HG02981 (cell line): Measurements from ENCODE around the gene ZNF200.
"Not testable (repeated sequence)": the region's sequence is repeated elsewhere in the genome, so short reads cannot be mapped to it uniquely, and the experiment has no call there.

ENCODE experiments used
- ATAC-seq: cut with Tn5 transposase; IDR thresholded peaks from one replicate; pipeline ENCODE4 v1.9.1; 2021; ENCODE audit warnings: mild to moderate bottlenecking, moderate library complexity; ENCODE audit not compliant: unreplicated experiment

The ZNF200 gene

DNA sequence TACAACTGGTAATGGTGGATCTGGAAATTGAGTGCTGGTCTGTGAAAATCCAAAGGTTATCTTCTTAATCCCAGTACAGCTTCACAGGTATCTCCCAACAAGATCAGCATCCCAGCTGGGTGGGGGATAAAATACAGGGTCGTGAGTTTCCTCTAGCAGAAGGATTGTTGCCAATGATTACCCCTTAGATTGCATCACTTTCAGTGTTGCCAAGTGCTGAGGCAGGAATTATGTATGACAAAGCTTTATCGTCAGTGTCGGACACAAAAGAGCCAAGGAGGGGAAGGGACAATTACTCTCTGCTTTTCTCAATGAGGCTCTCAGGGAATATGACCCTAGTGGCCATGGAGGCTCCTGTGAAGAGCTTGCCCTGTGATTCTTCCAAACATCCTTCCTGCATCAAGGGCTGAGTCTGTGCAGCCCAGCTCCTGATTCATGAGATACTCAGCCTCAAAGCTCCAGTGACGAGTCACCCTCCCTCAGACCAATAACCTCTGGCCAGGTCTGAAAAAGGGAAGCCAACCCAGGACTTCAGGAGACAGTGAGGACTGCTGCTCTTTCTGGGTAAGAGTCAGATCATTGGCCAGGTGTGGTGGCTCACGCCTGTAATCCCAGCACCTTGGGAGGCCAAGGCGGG lies 31.9 kb downstream of the ZNF200 start:
- ATAC-seq, result no peak

DNA sequence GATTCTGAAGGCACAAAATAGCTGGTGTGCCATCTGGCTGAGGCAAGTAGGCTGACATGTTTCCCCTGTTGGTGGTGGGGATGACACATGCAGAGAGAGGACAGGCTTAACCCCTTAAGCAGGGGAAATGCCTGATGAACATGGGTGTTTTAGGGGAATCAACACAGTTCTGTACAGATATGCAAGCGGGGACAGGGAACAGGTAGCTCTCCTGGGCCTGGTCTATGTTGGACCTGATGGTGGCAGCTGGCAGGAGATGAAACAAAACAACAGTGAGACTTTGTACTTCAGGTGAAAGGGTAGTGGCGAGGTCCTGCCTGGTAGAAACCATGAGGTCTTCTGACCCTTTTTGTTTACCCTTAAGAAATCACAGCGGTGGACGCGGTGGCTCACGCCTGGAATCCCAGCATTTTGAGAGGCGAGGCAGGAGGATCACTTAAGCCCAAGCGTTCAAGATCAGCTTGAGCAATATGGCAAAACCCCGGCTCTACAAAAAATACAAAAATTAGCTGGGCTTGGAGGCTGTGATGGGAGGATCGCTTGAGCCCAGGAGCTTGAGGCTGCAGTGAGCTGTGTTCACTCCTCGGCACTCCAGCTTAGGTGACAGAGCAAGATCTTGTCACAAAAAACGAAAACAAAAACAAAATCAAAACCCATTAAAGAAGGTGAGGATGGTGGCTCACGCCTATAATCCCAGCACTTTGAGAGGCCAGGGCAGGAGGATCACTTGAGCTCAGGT lies 36.5 kb downstream of the ZNF200 start:
- no peak for ATAC-seq

DNA sequence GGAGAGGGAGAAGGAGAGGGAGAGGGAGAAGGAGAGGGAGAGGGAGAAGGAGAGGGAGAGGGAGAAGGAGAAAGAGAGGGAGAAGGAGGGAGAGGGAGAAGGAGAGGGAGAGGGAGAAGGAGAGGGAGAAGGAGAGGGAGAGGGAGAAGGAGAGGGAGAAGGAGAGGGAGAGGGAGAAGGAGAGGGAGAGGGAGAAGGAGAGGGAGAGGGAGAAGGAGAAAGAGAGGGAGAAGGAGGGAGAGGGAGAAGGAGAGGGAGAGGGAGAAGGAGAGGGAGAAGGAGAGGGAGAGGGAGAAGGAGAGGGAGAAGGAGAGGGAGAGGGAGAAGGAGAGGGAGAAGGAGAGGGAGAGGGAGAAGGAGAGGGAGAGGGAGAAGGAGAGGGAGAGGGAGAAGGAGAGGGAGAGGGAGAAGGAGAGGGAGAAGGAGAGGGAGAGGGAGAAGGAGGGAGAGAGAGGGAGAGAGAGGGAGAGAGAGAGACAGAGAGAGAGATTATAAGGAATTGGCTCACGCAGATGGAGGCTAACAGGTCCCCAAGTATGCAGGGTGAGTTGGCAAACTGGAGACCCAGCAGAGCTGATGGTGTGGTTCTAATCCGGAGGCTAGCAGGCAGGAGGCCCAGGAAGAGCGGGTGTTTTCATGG lies 37.1 kb downstream of the ZNF200 start:
- ATAC-seq, result not testable (repeated sequence)

DNA sequence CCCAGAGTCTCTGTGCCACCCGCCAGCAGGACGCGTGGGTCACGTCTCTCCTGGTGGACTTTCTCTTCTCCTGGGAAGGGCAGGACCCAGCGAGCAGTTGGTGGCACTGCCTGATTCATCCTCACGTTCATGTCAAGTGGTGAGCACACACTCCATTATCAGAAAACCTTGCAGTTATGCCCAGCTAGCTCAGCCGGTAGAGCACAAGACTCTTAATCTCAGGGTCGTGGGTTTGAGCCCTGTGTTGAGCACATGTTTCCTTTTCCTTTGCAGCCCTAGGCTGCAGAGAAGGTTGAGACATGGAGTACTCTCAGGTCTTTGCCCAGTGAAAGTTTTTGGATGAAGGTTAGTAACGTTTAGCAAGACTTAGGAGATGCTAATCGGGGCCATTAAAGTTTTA lies 39.0 kb downstream of the ZNF200 start:
- ATAC-seq, result no peak

DNA sequence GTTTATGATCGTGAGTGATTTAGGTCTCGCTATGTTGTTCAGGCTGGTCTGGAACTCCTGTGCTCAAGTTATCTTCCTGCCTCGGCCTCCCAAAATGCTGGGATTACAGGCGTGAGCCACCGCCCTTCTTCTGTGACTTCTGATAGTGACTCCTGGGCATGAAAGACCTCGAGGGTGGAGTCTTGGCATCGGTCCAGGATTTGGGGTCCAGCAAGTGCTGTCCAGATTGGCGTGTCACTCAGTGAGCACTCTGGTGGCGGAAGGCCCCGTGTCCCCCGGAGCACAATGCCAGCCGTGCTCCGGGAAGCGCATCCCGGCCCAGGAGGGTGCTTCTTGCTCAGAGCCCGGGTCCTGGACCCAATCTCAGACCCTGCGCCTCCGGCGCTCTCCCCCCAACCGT lies 40.2 kb downstream of the ZNF200 start:
- no peak for ATAC-seq

DNA sequence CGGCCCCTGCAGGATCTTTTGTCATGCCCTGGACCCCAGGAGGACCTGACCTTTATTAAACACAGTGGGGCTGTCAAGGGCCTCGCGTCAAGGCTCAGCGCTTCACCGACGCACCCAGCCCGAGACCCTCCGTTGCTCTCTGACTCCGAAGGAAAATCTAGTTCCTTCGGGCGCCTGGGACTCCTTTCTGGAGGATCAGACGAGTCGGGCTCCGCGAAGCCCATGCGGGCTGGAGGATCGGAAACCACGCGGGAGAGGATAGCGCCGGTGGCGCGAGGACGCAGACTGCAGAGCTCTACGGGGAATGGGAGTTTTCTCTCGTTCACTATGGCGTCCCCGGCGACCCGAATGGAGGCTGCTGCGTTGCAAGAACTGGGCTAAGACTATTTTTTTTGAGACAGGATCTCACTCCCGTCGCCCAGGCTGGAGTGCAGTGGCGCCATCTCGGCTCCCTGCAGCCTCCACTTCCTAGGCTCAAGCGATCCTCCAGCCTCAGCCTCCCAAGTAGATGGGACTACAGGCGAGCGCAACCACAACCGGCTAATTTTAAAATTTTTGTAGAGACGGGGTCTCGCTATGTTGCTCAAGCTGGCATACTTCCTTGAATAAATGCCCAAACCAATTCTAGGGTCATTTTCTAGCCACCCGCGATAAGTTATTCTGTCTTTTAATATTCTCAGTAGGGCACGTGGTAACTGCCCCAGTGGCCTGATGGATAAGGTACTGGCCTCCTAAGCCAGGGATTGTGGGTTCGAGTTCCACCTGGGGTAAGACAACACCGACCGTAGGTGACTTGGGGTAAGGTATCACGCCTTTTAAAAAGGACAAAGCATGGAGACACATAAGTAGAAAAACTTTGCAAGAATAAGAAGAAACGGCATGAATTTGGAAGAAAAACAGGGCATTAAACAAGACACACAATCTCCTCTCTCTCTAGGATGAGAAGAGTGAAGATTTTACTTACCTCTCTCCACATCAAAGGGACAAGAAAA lies 41.4 kb downstream of the ZNF200 start:
- no peak for ATAC-seq

DNA sequence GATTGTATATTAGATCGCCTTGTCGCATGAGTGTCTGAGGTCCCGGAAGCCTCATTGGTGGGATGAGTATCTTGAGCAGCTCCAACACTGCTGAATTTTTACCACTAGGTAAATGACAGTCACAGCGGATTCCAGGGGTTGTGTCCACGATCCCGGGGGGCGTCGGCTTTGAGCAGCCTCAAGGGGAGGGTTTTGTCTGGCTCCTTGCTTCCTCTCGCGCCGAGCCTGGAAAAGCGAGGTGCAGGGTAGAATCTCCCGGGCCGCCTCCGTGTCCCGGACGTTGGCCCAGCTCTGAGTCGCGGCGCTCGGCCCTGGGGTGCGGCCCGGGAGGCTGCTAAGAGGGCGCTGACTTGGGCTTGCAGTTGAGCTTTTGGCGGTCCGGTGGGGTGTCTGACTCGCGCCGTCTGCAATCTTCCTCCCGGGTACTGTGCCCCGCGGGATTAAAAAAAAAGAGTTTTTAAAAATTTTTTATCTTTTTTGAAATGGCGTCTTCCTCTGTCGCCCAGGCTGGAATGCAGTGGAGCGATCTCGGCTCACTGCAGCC lies 42.4 kb downstream of the ZNF200 start:
- ATAC-seq, result no peak

DNA sequence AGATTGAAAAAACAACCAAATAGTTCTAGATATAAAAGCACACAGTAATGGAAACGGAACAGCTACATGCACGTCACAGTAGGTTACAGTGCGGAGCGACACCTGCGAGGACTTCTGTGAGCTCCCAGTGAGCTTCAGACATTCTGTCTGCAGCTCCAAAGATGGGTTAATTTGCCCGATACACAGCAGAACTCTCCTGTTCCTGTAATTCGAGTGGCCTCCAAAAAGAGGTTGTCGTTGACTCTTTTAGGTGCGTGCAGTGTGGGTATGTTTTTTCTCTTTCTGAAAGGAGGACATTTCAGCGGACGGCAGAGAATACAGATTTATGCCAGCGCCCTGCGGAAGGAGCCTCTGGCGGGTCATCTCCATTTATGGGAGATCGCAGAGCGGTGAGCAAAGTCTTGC lies 44.0 kb downstream of the ZNF200 start:
- ATAC-seq, result no peak

DNA sequence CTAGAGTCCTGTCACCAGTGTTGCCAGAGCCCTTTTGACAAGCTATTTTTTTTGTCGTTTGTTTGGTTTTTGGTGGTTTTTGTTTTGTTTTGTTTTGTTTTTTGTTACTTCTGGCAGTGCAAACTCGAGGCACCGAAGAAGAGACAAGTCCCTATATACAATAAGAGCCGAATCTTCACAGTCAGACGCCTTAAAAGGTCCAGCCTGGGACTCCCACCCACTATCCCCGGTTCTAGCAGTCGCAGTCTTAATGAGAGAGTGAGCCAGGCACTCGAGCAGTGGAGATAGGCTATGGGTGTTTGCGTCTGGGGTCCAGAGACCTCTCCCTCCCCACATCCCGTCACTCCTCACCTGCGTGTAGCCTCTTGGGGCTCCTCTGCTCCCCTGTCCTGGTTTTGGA lies 45.1 kb downstream of the ZNF200 start:
- no peak for ATAC-seq

DNA sequence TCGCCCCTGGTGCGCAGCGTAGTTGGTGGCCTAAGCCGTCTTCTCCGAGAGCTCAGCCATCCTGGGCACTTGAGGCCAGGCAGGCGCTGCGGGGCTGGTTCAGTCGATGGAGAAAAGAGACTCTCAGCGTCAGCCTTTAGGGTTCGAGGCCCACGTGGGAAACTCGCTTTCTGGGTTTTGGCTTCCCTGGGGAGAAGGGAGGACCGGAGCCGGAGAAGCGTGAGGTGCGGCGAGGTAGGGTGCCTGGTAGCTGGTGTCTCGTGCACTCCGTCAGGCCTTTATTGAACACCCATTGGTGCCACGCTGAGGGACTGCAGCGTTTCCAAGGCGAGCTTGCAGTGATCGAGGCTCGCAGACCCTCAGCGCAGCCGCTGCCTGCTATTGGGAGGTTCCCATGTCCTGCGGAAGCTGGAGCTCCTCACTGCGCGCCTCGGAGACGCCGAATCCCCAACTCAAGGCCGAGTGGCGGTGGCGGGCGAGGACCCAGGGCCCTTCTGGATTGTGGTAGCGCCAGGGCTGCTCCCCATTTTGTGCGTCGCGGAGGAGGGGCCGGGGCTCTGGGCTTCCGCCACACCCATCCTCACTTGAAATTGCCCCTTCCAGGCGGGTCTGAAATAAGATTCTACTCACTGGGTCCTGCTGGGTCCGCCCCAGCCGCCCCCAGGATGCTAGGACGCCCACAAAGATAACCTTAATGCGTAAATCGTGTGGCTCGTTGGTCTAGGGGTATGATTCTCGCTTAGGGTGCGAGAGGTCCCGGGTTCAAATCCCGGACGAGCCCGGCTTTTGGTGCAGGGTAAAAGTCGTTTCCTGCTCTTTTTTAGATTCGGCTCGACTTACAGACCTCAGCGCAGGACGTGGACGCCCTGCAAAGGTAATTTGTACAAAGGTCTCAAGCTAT lies 45.8 kb downstream of the ZNF200 start:
- no peak for ATAC-seq

DNA sequence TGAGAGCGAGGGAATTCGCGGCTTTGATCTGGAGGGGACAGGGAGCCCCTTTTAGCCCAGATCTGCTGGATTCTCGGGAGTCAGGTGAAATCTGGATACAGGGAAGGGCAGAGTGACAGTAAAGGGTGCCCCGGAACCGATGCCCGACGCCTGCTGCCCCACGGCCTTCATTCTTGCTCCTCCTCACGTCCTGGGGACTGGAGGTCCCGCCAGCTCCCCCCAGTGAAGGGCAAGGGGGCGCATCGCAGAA lies 46.4 kb downstream of the ZNF200 start:
- ATAC-seq, result no peak

DNA sequence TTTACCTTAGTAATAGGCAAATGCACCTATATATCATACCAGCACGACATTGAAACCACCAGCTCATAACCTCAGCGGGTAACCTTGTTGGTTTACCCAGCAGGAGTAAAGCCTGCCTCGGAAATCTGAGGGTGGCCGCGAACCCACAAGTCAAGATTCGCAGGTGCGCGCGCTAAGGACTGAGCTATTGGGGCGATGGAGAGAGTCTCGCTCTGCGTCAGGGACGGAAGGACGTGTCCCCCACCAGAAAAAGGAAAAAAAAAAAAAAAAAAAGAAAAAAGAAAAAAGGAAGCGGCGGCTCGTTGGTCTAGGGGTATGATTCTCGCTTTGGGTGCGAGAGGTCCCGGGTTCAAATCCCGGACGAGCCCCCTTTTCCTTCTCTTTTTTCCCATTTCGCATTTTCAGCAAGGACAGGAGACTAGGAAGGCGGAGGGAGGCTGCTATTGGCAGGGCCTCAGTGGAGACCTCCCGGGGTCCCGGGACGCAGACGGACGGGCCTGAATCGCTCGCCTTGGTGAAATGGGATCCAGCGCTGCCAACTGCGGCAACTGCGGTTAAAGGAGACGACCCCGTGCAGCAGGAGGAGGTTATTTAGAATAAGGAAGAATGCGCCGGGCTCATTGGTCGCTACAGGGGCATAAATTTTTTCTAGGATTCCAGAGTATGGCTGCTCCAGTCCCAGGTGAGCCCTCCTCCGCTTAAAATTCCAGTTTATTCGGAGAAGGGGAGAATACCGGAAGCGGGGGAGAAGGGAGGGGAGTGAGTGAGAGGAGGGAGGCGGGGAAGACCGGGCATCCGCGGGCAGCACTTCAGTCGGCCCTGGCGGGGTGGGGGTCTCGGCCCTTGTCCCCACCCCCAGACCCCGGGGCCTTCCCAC lies 46.9 kb downstream of the ZNF200 start, which contains the start of gene OR1F1:
Gene OR1F1, plus strand, starts transcription at position 407 of the 877 bp plus-strand sequence.
- ATAC-seq, result no peak

DNA sequence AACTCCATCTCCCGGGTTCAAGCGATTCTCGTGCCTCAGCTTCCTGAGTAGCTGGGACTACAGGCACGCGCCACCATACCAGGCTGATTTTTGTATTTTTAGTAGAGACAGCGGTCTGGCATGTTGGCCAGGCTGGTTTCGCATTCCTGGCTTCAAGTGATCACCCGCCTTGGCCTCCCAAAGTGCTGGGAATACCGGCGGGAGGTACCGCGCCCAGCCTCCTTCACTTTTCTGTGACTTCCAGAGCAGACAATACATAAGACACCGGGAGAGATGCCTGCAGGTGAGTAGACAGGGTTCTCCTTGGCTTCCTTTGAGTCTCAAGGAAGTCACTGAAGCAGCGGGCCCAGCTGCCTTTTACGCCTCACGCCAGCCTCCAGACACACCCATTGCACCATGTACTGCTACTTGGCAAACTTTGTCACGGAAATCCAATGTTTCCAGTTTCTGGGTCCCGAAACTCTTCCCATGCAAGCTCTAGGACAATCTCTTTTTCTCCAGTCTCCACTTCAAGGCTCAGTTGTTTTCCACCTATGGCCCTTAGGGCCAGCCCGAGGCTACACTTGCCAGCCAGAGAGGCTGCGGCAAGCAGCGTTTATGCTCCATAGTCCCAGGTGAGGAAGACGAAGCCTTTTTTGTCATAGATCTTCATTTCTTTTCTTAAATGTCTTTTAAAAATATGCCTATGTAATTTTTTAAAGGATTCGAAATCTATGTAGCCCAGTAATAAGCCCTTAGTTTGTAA lies 47.8 kb downstream of the ZNF200 start:
- no peak for ATAC-seq

DNA sequence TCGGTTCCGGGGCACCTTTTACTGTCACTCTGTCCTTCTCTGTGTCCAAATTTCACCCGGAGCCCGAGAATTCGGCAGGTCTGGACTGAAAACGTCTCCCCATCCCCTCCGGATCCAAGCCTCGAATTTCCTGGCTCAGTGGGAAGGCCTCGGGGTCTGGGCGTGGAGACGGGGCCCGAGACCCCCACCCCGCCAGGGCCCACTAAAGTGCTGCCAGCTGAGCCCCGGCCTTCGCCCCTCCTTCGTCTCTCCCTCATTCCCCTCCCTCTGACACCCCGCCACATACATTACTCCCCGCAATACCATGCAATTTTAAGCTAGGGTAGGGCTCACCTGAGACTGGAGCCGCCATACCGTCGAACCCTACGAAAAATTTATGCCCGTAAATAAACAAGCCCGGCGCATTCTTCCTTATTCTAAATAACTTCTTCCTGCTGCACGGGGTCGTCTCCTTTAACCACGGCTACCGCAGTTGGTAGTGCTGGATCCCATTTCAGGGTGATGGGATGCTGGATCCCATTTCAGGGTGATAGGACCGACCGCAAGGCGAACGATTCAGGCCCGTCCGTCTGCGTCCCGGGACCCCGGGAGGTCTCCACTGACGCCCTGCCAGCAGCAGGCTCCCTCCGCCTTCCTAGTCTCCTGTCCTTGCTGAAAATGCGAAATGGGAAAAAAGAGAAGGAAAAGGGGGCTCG lies 51.4 kb downstream of the ZNF200 start:
- no peak for ATAC-seq

DNA sequence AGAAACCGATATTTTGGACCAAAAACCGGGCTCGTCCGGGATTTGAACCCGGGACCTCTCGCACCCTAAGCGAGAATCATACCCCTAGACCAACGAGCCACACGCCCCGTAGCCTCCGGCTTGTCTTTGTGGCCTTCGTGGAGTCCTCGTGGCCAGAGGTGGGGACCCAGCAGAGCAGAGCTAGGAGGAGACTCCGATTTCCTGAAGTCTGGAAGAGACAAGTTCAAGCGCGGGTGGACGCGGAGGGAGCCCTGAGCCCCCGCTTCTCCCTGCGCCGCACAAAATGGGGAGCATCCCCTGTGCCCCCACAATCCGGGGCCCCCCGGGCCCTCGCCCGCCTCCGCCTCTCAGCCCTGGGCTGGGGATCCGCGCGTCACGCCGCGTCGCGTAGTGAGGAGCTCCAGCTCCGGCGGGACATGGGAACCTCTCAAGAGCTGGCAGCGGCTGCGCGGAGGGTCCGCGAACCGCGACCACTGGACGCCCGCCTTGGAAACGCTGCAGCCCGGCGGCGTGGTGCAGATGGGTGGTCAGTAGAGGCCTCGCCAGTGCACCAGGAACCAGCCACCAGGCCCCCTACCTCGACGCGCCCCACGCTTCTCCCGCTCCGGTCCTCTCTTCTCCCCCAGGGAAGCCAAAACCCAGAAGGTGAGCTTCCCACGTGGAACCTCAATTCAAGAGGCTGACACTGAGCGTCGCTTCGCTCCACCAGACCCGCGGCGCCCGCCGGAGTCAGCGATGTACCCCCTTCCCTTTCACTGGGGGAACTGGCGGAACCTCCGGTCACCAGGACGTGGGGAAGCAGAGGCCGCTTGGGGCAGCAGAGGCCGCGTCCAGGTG lies 52.1 kb downstream of the ZNF200 start:
- no peak for ATAC-seq

DNA sequence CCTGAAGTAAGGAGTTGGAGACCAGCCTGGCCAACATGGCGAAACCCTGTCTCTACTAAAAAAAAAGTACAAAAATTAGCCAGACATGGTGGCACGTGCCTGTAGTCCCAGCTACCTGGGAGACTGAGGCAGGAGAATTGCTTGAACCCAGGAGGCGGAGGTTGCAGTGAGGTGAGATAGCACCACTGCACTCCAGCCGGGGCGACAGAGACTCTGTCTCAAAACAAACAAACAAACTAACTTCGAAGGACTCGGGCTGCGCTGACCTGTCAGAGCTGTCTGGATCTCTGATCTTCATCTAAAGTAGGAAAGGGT lies 52.7 kb downstream of the ZNF200 start:
- ATAC-seq, result not testable (repeated sequence)

DNA sequence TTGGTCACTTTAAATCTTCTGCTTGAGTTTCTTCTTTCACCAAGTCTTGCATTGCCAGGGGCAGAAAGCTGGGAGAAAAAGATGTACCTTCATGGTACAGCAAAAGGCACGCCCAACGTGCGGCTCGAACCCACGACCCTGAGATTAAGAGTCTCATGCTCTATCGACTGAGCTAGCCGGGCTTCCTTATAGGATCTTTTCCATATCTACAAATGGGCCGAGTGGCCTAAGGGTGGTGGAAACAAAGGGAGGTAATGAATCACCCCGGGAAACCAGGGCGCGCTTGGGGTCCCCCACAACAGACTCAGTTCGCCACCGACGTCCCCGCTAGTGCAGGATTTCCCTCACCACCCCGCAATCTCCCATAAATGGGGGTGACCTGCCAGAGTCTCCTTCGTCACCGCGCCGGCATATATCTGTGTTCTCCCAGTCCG lies 54.5 kb downstream of the ZNF200 start:
- ATAC-seq, result no peak
